ENCODE results near the gene VWA8.
"Not testable (repeated sequence)": the region's sequence is repeated elsewhere in the genome, so short reads cannot be mapped to it uniquely, and the experiment has no call there.

GRCh38 chr13:41637032-41637431 is 323.9 kb downstream of the VWA8 start:
- not testable (repeated sequence) for TF ChIP-seq CTCF (IDR thresholded peaks at IDR 0.05; ENCODE audit: low read depth, low read length); MAX (IDR thresholded peaks at IDR 0.05; ENCODE audit: low read depth, low read length); POLR2A (IDR thresholded peaks at IDR 0.05; ENCODE audit: extremely low read depth, insufficient read length); MYC (IDR thresholded peaks at IDR 0.05; ENCODE audit: low read depth, low read length)

Measured in NB4 (cell line).